Measurements from ENCODE around the gene CANX. TPM values are rescaled to one million over a fixed set of nuclear protein-coding genes. Genes with fewer than 3 reads are reported as not detected.

CANX gene
- total and polyA plus RNA-seq, 9 of the 15 experiments (the other 6 are each of a cell fraction or from before 2014, with no cell fraction given), result 155 to 893 (median 589) TPM

DNA sequence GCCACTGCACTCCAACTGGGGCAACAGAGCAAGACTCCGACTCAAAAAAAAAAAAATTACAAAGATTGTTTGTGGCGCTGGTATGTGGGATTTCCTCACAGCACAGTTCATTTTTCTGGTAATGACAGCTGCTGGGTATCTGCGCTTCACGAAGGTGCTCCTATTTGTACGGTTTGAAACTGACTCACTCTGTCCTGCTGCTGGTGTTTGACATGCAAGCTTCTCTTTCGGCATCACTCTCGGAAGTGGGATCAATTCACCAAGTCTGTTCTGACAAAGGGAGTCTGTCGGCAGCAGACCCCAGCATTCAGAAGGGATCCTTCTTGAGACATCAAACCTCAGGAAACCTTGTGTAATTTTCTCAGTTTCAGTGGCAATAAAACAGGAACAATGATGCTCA lies 60.2 kb downstream of the CANX start:
- ATAC-seq, result no peak
- Histone ChIP-seq H3K27ac (ENCODE audit: extremely low read depth, low read depth, low read length) (no peak overlapping the region), H3K4me1 (replicated peaks in 1 of 2; ENCODE audit: control insufficient read depth in 2 of 2, insufficient read depth in 2 of 2, low read length in 2 of 2) (peaks cover 22 to 41% of the 10 kb centered on the region in 2 experiments), H3K9me3 (replicated peaks; ENCODE audit: control insufficient read depth, insufficient read depth, low read depth, low read length) (no peaks in the 10 kb centered on the region), H2AFZ (ENCODE audit: low read depth, low read length) (no peak overlapping the region), H4K20me1 (replicated peaks; ENCODE audit: control insufficient read depth, insufficient read depth, low read length) (peaks cover 41% of the 10 kb centered on the region), H3K9ac (ENCODE audit: insufficient read depth in 1 of 2, low read depth in 2 of 2, low read length in 2 of 2) (no peak overlapping the region), H3K9me1 (ENCODE audit: control insufficient read depth, insufficient read depth, low read length) (peaks cover 17% of the 10 kb centered on the region), H3K4me2 (ENCODE audit: insufficient read depth, low read length) (no peak overlapping the region), H3K27me3 (ENCODE audit: control insufficient read depth in 2 of 2, insufficient read depth in 2 of 2, low read length in 2 of 2) (no peaks in the 10 kb centered on the region), H3K4me3 (no peak overlapping the region), H3K36me3 (ENCODE audit: control insufficient read depth, insufficient read depth, low read length) (peaks cover 5% of the 10 kb centered on the region; the same call in 2 of the 3 replicates), H3K79me2 (ENCODE audit: control insufficient read depth, insufficient read depth, low read length) (peaks cover 84% of the 10 kb centered on the region)
- CTCF ChIA-PET (ENCODE audit: low intra/inter-chr PET ratio), result no interaction called here
- WGBS (ENCODE audit: insufficient coverage, low coverage, missing lambda C conversion rate), result 92% methylated on average over 6 of the region's 8 CpGs
- DNase-seq (ENCODE audit: extremely low read depth in 1 of 4, low spot score in 3 of 4), result no peak
- intact Hi-C loops (cut with micrococcal nuclease) (no loop called here), in situ Hi-C loops (cut with MboI) (no loop called here)
- BruUV-seq (replicated peaks), result no TSS peak
- no peak for FAIRE-seq
- POLR2A ChIA-PET, result interaction anchor here (0.7 to 1.2 kb wide), 2 partner anchors 61 to 887 kb away, joined by 3 read pairs; partner anchors contain the start of gene SQSTM1
- TF ChIP-seq, protein P1, sequence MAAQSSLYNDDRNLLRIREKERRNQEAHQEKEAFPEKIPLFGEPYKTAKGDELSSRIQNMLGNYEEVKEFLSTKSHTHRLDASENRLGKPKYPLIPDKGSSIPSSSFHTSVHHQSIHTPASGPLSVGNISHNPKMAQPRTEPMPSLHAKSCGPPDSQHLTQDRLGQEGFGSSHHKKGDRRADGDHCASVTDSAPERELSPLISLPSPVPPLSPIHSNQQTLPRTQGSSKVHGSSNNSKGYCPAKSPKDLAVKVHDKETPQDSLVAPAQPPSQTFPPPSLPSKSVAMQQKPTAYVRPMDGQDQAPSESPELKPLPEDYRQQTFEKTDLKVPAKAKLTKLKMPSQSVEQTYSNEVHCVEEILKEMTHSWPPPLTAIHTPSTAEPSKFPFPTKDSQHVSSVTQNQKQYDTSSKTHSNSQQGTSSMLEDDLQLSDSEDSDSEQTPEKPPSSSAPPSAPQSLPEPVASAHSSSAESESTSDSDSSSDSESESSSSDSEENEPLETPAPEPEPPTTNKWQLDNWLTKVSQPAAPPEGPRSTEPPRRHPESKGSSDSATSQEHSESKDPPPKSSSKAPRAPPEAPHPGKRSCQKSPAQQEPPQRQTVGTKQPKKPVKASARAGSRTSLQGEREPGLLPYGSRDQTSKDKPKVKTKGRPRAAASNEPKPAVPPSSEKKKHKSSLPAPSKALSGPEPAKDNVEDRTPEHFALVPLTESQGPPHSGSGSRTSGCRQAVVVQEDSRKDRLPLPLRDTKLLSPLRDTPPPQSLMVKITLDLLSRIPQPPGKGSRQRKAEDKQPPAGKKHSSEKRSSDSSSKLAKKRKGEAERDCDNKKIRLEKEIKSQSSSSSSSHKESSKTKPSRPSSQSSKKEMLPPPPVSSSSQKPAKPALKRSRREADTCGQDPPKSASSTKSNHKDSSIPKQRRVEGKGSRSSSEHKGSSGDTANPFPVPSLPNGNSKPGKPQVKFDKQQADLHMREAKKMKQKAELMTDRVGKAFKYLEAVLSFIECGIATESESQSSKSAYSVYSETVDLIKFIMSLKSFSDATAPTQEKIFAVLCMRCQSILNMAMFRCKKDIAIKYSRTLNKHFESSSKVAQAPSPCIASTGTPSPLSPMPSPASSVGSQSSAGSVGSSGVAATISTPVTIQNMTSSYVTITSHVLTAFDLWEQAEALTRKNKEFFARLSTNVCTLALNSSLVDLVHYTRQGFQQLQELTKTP (IDR thresholded peaks at IDR 0.05; ENCODE audit: low read depth in 1 of 2, partially characterized antibody in 2 of 2), result no peak
- TF ChIP-seq ETS2 (tag; IDR thresholded peaks at IDR 0.05; ENCODE audit: borderline replicate concordance, poor library complexity, severe bottlenecking), result no peak
- TF ChIP-seq NCOA2 (IDR thresholded peaks at IDR 0.05; ENCODE audit: partially characterized antibody in 2 of 2), result no peak
- no peak for TF ChIP-seq FOXK2 (conservative IDR thresholded peaks at IDR 0.05 in 1 of 2, IDR thresholded peaks at IDR 0.05 in 1 of 2; ENCODE audit: low read depth in 2 of 2)
- TF ChIP-seq POU5F1 (IDR thresholded peaks at IDR 0.05; ENCODE audit: borderline replicate concordance, low read depth, low read length, partially characterized antibody), result no peak
- no peak for TF ChIP-seq TCF3 (CRISPR knock-in tag; IDR thresholded peaks at IDR 0.05)
- TF ChIP-seq, protein P2, sequence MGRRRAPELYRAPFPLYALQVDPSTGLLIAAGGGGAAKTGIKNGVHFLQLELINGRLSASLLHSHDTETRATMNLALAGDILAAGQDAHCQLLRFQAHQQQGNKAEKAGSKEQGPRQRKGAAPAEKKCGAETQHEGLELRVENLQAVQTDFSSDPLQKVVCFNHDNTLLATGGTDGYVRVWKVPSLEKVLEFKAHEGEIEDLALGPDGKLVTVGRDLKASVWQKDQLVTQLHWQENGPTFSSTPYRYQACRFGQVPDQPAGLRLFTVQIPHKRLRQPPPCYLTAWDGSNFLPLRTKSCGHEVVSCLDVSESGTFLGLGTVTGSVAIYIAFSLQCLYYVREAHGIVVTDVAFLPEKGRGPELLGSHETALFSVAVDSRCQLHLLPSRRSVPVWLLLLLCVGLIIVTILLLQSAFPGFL (CRISPR knock-in tag; IDR thresholded peaks at IDR 0.05), result no peak
- no peak for TF ChIP-seq ZNF280A (IDR thresholded peaks at IDR 0.05; ENCODE audit: low read depth, partially characterized antibody)
- no peak for TF ChIP-seq BACH1 (tag; IDR thresholded peaks at IDR 0.05)
- TF ChIP-seq YBX1 (IDR thresholded peaks at IDR 0.05), result no peak
- no peak for TF ChIP-seq ZNF232 (CRISPR knock-in tag; IDR thresholded peaks at IDR 0.05)
- TF ChIP-seq, protein P3, sequence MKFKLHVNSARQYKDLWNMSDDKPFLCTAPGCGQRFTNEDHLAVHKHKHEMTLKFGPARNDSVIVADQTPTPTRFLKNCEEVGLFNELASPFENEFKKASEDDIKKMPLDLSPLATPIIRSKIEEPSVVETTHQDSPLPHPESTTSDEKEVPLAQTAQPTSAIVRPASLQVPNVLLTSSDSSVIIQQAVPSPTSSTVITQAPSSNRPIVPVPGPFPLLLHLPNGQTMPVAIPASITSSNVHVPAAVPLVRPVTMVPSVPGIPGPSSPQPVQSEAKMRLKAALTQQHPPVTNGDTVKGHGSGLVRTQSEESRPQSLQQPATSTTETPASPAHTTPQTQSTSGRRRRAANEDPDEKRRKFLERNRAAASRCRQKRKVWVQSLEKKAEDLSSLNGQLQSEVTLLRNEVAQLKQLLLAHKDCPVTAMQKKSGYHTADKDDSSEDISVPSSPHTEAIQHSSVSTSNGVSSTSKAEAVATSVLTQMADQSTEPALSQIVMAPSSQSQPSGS (CRISPR knock-in tag; IDR thresholded peaks at IDR 0.05), result no peak
- no peak for TF ChIP-seq XRCC3 (IDR thresholded peaks at IDR 0.05)
- TF ChIP-seq COPS2 (conservative IDR thresholded peaks at IDR 0.05), result no peak
- no peak for TF ChIP-seq MBD2 (IDR thresholded peaks at IDR 0.05; ENCODE audit: borderline replicate concordance, low read depth)
